PC-9 (cell line): ENCODE data around the gene SLC40A1.

ENCODE experiments used
- CTCF ChIP-seq: fragments of 200-600 bp; sonication (generic); conservative IDR thresholded peaks from 2 replicates; pipeline ENCODE4 v1.6.1; 2017; ENCODE audit warnings: mixed run types, antibody characterized with exemption, mild to moderate bottlenecking, moderate library complexity
- EZH2 ChIP-seq: fragments of 200-600 bp; sonication (generic); IDR thresholded peaks from 2 replicates; pipeline ENCODE4 v1.8.0; 2017; ENCODE audit warnings: antibody characterized with exemption, low read depth

GRCh38 chr2:189582809-189583192 lies 2.2 kb upstream of the SLC40A1 start:
- TF ChIP-seq CTCF (no peak), EZH2 (no peak)
